OCI-LY1 (cell line): Measurements from ENCODE around the gene SLC17A9.
"Not testable (repeated sequence)": the region's sequence is repeated elsewhere in the genome, so short reads cannot be mapped to it uniquely, and the experiment has no call there.

ENCODE experiments used
- H2AFZ ChIP-seq: fragments of 200-600 bp; sonication (generic), shearing (Covaris generic); 2 replicates; pipeline ENCODE4 v1.6.0; 2014; ENCODE audit warnings: antibody characterized with exemption, mild to moderate bottlenecking, low read length
- H3F3A ChIP-seq: fragments of 200-600 bp; sonication (generic), shearing (Covaris generic); 2 replicates; pipeline ENCODE4 v1.6.0; 2014; ENCODE audit warnings: mild to moderate bottlenecking, antibody characterized with exemption, low read length, moderate library complexity; ENCODE audit not compliant: insufficient read depth
- H3K27ac ChIP-seq: fragments of 200-600 bp; sonication (generic); 2 replicates; pipeline ENCODE4 v1.5.1; 2014; ENCODE audit warnings: low read length, mixed run types, mild to moderate bottlenecking, low read depth; ENCODE audit not compliant: poor library complexity, severe bottlenecking
- H3K27me3 ChIP-seq: fragments of 200-600 bp; sonication (generic); 2 replicates; pipeline ENCODE4 v1.6.0; 2014; ENCODE audit warnings: antibody characterized with exemption, mild to moderate bottlenecking, low read length, moderate library complexity; ENCODE audit not compliant: insufficient read depth
- H3K36me3 ChIP-seq: fragments of 200-600 bp; sonication (generic); 2 replicates; pipeline ENCODE4 v1.6.1; 2014; ENCODE audit warnings: mild to moderate bottlenecking, antibody characterized with exemption, low read length, moderate library complexity, mixed read lengths; ENCODE audit not compliant: insufficient read depth
- H3K4me1 ChIP-seq: fragments of 200-600 bp; sonication (generic); 2 replicates; pipeline ENCODE4 v1.5.1; 2014; ENCODE audit warnings: mild to moderate bottlenecking, low read length, moderate library complexity; ENCODE audit not compliant: insufficient read depth, severe bottlenecking
- H3K4me2 ChIP-seq: fragments of 200-600 bp; sonication (generic), shearing (Covaris generic); 2 replicates; pipeline ENCODE4 v1.6.1; 2014; ENCODE audit warnings: low read length
- H3K4me3 ChIP-seq: fragments of 200-600 bp; sonication (generic); 2 replicates; pipeline ENCODE4 v1.5.1; 2014; ENCODE audit warnings: low read length, low read depth, mild to moderate bottlenecking, mixed read lengths; ENCODE audit not compliant: poor library complexity, severe bottlenecking
- H3K79me2 ChIP-seq: fragments of 200-600 bp; shearing (Covaris generic); 2 replicates; pipeline ENCODE4 v1.6.1; 2016; ENCODE audit warnings: mixed run types, low read length, mixed read lengths; ENCODE audit not compliant: insufficient read depth
- H3K9ac ChIP-seq: fragments of 200-600 bp; sonication (generic), shearing (Covaris generic); 2 replicates; pipeline ENCODE4 v1.6.1; 2014; ENCODE audit warnings: mild to moderate bottlenecking, low read length, mixed read lengths
- H3K9me2 ChIP-seq: fragments of 200-600 bp; sonication (generic), shearing (Covaris generic); 2 replicates; pipeline ENCODE4 v1.6.1; 2014; ENCODE audit warnings: low read depth, mild to moderate bottlenecking, low read length, mixed read lengths
- H3K9me3 ChIP-seq: fragments of 200-600 bp; shearing (Covaris generic); 2 replicates; pipeline ENCODE4 v1.6.1; 2014; ENCODE audit warnings: low read length, mixed read lengths
- H4K20me1 ChIP-seq: fragments of 200-600 bp; sonication (generic), shearing (Covaris generic); 2 replicates; pipeline ENCODE4 v1.6.0; 2016; ENCODE audit warnings: mild to moderate bottlenecking, low read length; ENCODE audit not compliant: insufficient read depth
- CTCF ChIP-seq: fragments of 200-600 bp; sonication (generic), shearing (Covaris generic); IDR thresholded peaks from 2 replicates; pipeline ENCODE4 v1.5.1; 2017; ENCODE audit warnings: mild to moderate bottlenecking, antibody characterized with exemption, low read length, moderate library complexity, mixed read lengths
- EZH2 ChIP-seq: fragments of 200-600 bp; sonication (generic), shearing (Covaris generic); IDR thresholded peaks from 2 replicates; pipeline ENCODE4 v1.8.0; 2017; ENCODE audit warnings: borderline replicate concordance, mixed run types, mild to moderate bottlenecking, antibody characterized with exemption, low read length, moderate library complexity, mixed read lengths

The SLC17A9 gene

DNA sequence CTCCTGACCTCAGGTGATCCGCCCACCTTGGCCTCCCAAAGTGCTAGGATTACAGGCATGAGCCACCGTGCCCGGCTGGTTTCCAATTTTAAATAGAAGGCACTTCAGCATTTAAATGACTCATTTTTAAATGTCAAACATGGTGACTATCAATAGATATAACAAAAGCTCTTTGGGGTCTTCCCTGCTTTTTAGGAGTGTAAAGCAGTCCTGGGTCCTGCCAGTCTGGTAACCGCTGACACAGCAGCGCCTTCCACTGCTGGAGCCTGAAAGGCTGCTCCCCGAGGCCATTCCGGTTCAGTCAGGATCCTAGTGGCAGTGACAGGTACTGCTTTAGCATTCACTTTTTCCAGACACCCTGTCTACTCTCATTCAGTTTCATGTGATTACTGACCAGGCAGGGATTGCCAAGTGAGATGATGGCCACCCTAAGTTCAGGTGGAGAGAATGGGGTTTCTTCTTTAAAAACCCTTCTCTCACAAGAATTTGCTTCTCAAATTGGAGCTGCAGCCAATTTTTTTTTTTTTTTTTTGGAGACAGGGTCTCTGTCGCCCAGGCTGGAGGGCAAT lies 31.3 kb upstream of the SLC17A9 start:
- no peak overlapping the region for H3K4me3 ChIP-seq
- no peaks in the 10 kb centered on the region for H3K9me3 ChIP-seq
- H4K20me1 ChIP-seq = peaks cover 6% of the 10 kb centered on the region; the same call in 1 of the 2 replicates
- H2AFZ ChIP-seq = no peak overlapping the region
- no peaks in the 10 kb centered on the region for H3K9me2 ChIP-seq
- no peaks in the 10 kb centered on the region for H3K27me3 ChIP-seq
- H3K9ac ChIP-seq = no peak overlapping the region
- H3F3A ChIP-seq = no peaks in the 10 kb centered on the region
- H3K27ac ChIP-seq = no peak overlapping the region
- H3K4me2 ChIP-seq = no peak overlapping the region
- TF ChIP-seq EZH2 = no peak
- peak; percentile 43; the same call in 1 of the 2 replicates for TF ChIP-seq CTCF
- H3K4me1 ChIP-seq = peaks cover 78% of the 10 kb centered on the region
- H3K36me3 ChIP-seq = peaks cover 5% of the 10 kb centered on the region; the same call in 1 of the 2 replicates
- H3K79me2 ChIP-seq = peaks cover 93% of the 10 kb centered on the region

GRCh38 chr20:62922451-62922921 lies 30.0 kb upstream of the SLC17A9 start:
- Histone ChIP-seq H3K9me3 (no peaks in the 10 kb centered on the region), H3K27me3 (no peaks in the 10 kb centered on the region), H3K9me2 (no peaks in the 10 kb centered on the region), H3K27ac (no peak overlapping the region), H2AFZ (no peak overlapping the region), H3K79me2 (peaks cover 80% of the 10 kb centered on the region), H4K20me1 (peaks cover 3% of the 10 kb centered on the region; the same call in 1 of the 2 replicates), H3K4me1 (peaks cover 79% of the 10 kb centered on the region), H3K36me3 (peaks cover 5% of the 10 kb centered on the region; the same call in 1 of the 2 replicates), H3K9ac (no peak overlapping the region), H3F3A (no peaks in the 10 kb centered on the region), H3K4me3 (no peak overlapping the region), H3K4me2 (peak overlapping the region; percentile 44; the same call in 1 of the 2 replicates)
- TF ChIP-seq EZH2 (no peak), CTCF (no peak)

- not testable (repeated sequence) for H4K20me1 ChIP-seq, H3K27ac ChIP-seq
Observed at GRCh38 chr20:62923059-62923668, 29.3 kb upstream of the SLC17A9 start.

More at GRCh38 chr20:62923059-62923668, 29.3 kb upstream of the SLC17A9 start:
- H3K79me2 ChIP-seq = peaks cover 74% of the 10 kb centered on the region
- H3F3A ChIP-seq, H3K9me3 ChIP-seq, H3K9ac ChIP-seq, H2AFZ ChIP-seq, H3K4me3 ChIP-seq, H3K36me3 ChIP-seq, H3K27me3 ChIP-seq, H3K9me2 ChIP-seq: not testable (repeated sequence)
- H3K4me1 ChIP-seq = peaks cover 73% of the 10 kb centered on the region
- H3K4me2 ChIP-seq = peak overlapping the region; percentile 97; the same call in 1 of the 2 replicates
